Effector memory CD8-positive, alpha-beta T cell (primary cell): ENCODE results near the gene CFAP299.

Source experiments
- ATAC-seq: fragments of 150-1000 bp; cut with Tn5 transposase; replicated peaks from 2 replicates; pipeline ENCODE4 v1.10.0; 2021; ENCODE audit warnings: mild to moderate bottlenecking, moderate library complexity
- DNase-seq, 3 experiments: peaks; one replicate each; pipeline ENCODE4 v3.0.0; 2021
- H3K27ac Mint-ChIP-seq, 2 donors: one replicate each; pipeline ENCODE4 v1.8.0; 2022; ENCODE audit warnings: mild to moderate bottlenecking in 2 of 2, mixed read lengths in 2 of 2, moderate library complexity in 2 of 2
- H3K27me3 Mint-ChIP-seq, 2 donors: one replicate each; pipeline ENCODE4 v1.8.0; 2022; ENCODE audit warnings: mixed read lengths in 2 of 2
- H3K36me3 Mint-ChIP-seq: one replicate; pipeline ENCODE4 v1.8.0; 2022; ENCODE audit warnings: mild to moderate bottlenecking, moderate library complexity, mixed read lengths; ENCODE audit not compliant: insufficient read depth
- H3K4me1 Mint-ChIP-seq, 2 donors: one replicate each; pipeline ENCODE4 v1.8.0; 2022; ENCODE audit warnings: low read depth in 2 of 2, mixed read lengths in 2 of 2
- H3K4me3 Mint-ChIP-seq, 2 donors: one replicate each; pipeline ENCODE4 v1.8.0; 2022; ENCODE audit warnings: mild to moderate bottlenecking in 2 of 2, mixed read lengths in 2 of 2, moderate library complexity in 2 of 2
- H3K9me3 Mint-ChIP-seq, 2 donors: one replicate each; pipeline ENCODE4 v1.8.0; 2022; ENCODE audit warnings: mixed read lengths in 2 of 2

The CFAP299 gene

DNA sequence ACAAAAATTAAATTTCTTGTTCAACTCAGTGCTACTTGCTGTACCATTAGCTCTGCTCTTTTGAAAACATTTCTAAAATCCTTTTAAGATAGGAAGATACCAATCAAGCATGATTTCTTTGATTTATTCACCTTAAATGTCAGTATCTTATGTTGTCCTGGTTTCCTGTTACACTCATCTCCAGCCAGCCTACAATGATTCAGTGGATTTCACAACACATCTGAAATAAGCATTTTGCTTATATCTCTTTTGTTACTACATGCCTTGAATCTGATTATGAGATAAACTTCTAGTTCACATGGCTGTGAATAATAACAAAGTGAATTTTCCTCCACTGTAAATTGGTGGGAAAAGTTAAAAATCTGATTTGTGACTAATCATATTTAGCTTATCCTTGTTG lies 582.5 kb downstream of the CFAP299 start:
- H3K27me3 Mint-ChIP-seq, result peaks cover 0 to 7% of the 10 kb centered on the region in 2 donors
- no peak overlapping the region for H3K4me3 Mint-ChIP-seq
- H3K36me3 Mint-ChIP-seq, result no peaks in the 10 kb centered on the region
- H3K4me1 Mint-ChIP-seq, result no peaks in the 10 kb centered on the region
- no peak overlapping the region for H3K27ac Mint-ChIP-seq
- DNase-seq (no peak), ATAC-seq (no peak)
- H3K9me3 Mint-ChIP-seq, result no peaks in the 10 kb centered on the region

DNA sequence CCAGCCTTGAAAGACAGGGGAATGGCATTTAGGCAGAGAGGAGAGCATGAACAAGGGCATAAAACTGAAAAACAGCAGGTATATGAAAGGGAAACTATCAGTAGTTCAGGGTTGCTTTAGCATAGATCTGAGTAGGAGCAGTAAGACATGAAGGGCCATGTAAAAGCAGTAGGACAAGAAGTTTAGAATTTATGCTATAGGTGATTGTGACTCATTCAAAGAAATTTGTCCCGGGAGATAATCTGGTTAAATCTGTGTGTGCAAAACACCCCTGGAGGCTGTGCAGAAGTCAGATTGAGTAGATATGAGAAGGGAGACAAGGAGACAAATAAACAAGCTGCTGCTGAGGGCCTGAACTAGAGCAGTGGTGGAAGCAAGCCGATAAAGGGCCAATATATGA lies 585.9 kb downstream of the CFAP299 start:
- Mint-ChIP-seq H3K4me1 (no peaks in the 10 kb centered on the region), H3K4me3 (no peak overlapping the region), H3K27me3 (peaks cover 0 to 7% of the 10 kb centered on the region in 2 donors), H3K27ac (no peak overlapping the region), H3K9me3 (no peaks in the 10 kb centered on the region), H3K36me3 (no peaks in the 10 kb centered on the region)
- DNase-seq (no peak), ATAC-seq (no peak)

DNA sequence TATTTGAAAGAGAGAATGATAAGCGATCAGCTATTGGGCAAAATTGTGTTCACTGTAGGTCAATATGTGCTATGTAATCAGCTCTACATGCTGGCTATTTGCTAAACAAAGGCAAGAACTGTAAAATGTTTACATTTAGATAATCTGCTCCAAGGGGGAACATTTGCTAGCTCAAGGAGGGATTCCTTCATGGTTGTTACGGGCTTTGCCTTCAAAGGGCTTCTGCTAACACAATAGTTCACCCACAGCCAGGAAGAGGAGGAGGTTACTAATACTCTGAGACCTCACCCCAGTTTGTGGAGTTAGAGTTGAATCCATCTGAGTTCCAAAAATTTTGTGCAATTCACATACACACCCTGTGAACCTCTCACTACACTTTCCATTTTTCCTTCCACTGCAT lies 587.4 kb downstream of the CFAP299 start:
- H3K4me3 Mint-ChIP-seq, result no peak overlapping the region
- DNase-seq (no peak), ATAC-seq (no peak)
- H3K36me3 Mint-ChIP-seq, result no peaks in the 10 kb centered on the region
- no peak overlapping the region for H3K27ac Mint-ChIP-seq
- H3K27me3 Mint-ChIP-seq, result no peaks in the 10 kb centered on the region
- no peaks in the 10 kb centered on the region for H3K4me1 Mint-ChIP-seq
- H3K9me3 Mint-ChIP-seq, result no peaks in the 10 kb centered on the region

DNA sequence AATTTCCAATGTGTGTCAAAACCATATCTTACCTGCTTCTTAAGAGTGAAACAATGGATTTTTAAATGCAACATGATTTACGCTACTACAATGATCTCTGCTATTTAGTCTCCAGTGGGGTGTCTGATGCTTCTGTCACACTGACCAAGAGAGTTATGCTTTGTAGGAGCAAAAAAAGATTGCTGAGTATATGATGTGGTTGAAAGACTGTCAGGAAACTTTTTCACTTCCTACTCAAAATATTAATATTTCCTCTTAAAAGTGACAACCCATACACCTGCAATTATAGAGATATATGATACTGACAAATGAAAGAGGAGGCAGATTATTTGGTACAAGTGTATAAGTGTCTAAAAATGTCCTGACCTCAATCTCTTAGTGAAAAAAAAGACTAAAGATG lies 589.8 kb downstream of the CFAP299 start:
- Mint-ChIP-seq H3K27me3 (no peaks in the 10 kb centered on the region), H3K4me1 (no peaks in the 10 kb centered on the region), H3K27ac (no peak overlapping the region), H3K9me3 (no peaks in the 10 kb centered on the region), H3K36me3 (no peaks in the 10 kb centered on the region), H3K4me3 (no peak overlapping the region)
- ATAC-seq, result no peak
- DNase-seq, result no peak

DNA sequence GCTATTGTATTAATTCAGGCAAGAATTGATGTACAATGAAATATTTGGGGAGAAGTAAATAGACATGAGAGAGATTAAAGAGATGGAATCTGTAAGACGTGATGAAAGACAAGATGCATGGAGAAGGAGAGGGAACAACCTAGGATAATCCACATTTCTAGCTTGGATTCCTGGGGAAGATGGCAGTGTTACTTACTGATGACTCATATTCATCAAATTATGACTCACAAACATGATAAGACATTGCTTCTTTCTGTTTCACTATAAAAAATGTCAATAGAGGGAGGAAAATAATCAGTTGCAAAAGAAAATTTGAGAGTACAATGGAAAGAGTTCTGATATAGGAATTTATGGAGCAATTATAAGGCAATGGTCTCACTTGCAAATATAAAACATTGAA lies 590.9 kb downstream of the CFAP299 start:
- no peak overlapping the region for H3K27ac Mint-ChIP-seq
- no peak overlapping the region for H3K4me3 Mint-ChIP-seq
- no peaks in the 10 kb centered on the region for H3K27me3 Mint-ChIP-seq
- H3K4me1 Mint-ChIP-seq, result no peaks in the 10 kb centered on the region
- ATAC-seq (no peak), DNase-seq (no peak)
- no peaks in the 10 kb centered on the region for H3K36me3 Mint-ChIP-seq
- H3K9me3 Mint-ChIP-seq, result no peaks in the 10 kb centered on the region

DNA sequence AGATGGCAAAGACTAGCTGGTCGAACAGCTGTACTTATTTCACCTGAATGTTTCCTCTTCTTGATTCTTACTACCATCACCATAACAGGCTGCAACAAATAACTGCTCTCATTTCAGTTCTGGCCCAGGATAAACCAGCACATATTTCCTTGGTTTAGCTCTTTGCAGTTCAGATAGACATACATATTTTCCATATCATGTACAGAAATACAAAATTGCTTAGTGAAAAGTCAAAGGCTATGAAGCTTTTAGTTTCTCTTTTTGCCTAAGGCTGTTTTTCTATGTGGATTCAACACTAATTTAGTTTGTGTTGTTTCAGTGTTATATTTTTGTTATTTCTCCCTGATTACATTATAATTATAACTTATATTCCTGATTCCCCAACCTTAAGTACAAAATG lies 591.4 kb downstream of the CFAP299 start:
- Mint-ChIP-seq H3K27me3 (no peaks in the 10 kb centered on the region), H3K4me1 (no peaks in the 10 kb centered on the region), H3K27ac (no peak overlapping the region), H3K4me3 (no peak overlapping the region), H3K9me3 (no peaks in the 10 kb centered on the region), H3K36me3 (no peaks in the 10 kb centered on the region)
- no peak for ATAC-seq
- DNase-seq, result no peak

DNA sequence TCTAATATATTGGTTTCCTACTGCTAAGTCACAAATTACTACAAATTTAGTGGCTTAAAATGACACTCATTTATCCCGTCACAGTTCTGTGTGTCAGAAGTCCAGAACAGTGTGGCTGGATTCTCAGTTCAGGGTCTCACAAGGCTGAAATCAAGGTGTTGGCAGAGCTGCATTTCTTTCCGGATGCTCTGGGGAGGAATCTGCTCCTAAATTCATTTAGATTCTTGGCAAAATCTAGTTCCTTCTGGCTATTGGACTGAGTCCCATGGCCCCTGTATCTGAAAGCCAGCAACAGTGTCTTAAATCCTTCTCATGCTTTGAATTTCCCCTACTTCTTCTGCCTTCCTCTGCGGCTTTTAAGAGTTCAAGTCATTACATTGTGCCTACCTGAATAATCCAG lies 591.9 kb downstream of the CFAP299 start:
- ATAC-seq (no peak), DNase-seq (no peak)
- H3K27me3 Mint-ChIP-seq, result no peaks in the 10 kb centered on the region
- no peak overlapping the region for H3K4me3 Mint-ChIP-seq
- H3K4me1 Mint-ChIP-seq, result no peaks in the 10 kb centered on the region
- H3K9me3 Mint-ChIP-seq, result no peaks in the 10 kb centered on the region
- no peaks in the 10 kb centered on the region for H3K36me3 Mint-ChIP-seq
- H3K27ac Mint-ChIP-seq, result no peak overlapping the region

DNA sequence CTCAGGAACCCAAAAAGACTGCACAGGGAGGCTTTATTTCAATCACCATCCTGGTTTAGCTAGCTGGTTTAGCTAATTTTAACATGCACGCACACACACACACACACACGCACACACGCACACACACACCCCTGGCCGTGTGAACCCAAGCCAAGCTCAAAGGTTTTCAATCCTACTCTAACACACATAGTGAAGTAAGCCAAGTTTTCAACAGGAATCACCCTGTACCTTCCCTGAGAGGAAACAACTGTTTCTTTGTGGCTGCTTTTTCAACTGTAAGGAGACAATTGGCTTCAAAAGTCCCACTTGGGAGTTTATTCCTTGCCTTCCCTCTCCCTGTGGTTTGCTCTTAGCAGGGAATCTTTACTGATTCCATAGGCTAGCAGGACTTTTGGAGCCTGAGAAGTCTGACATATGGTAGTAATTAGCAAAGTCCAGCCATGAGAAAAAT lies 596.1 kb downstream of the CFAP299 start:
- Mint-ChIP-seq H3K4me3 (no peak overlapping the region), H3K4me1 (no peaks in the 10 kb centered on the region), H3K27me3 (no peaks in the 10 kb centered on the region), H3K36me3 (no peaks in the 10 kb centered on the region), H3K27ac (no peak overlapping the region), H3K9me3 (no peaks in the 10 kb centered on the region)
- ATAC-seq (no peak), DNase-seq (no peak)

DNA sequence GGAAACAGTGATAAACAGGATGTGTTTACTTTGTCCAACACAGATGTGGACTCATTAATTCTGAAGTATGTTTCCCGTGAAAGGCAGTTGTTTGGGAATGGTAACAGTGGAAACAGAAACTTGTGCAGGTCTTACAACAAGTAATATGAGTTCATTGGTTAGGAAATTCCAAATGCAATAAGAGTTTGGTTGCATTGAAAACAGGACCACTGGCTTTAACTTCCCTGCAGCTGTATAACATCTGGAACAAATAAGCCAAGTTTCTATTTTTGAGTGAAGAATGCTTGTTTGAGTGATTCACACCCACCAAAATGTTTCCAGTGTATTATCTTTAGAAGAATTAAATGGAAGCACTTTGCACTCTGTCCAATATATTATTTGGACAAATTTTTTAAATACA lies 612.6 kb downstream of the CFAP299 start:
- no peak for DNase-seq
- Mint-ChIP-seq H3K9me3 (no peaks in the 10 kb centered on the region), H3K4me1 (no peaks in the 10 kb centered on the region), H3K36me3 (no peaks in the 10 kb centered on the region), H3K27me3 (peaks cover 9 to 24% of the 10 kb centered on the region in 2 donors), H3K27ac (no peak overlapping the region), H3K4me3 (no peak overlapping the region)
- ATAC-seq, result no peak

DNA sequence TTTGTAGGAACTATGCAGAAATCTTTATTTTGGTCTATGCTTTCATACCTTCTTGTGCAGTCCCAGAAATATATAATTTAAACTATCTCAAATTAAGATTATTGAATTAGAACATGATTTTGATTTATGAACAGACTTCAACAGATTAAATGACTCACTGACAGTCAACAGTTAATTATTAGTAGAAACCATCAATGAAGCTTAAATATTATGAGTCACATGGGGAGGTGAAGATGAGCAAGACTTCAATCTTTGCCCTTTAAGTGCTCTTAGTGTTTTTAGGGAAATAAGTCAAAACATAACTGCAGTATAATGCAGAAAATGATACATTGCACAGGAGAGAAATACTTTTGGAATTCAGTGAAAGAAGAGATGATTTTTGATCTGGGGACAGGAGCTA lies 613.5 kb downstream of the CFAP299 start:
- DNase-seq (no peak), ATAC-seq (no peak)
- Mint-ChIP-seq H3K4me1 (no peaks in the 10 kb centered on the region), H3K9me3 (no peaks in the 10 kb centered on the region), H3K36me3 (no peaks in the 10 kb centered on the region), H3K27ac (no peak overlapping the region), H3K4me3 (no peak overlapping the region), H3K27me3 (peaks cover 9 to 24% of the 10 kb centered on the region in 2 donors)

DNA sequence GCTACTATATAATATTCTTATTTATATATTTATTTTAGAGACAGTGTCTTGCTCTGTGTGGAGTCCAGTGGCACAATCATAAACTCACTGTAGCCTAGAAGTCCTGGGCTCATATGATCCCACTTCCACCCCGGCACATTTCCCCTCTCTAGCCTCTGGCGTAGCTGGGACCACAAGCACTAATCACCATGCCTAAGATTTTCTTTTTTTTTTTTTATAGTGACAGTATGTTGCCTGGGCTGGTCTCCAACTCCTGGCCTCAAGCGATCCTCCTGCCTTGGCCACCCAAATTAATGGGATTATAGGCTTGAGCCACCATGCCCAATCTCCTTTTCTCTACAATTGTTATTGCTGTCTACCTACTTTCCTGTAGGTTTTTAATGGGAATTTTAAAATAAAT lies 620.9 kb downstream of the CFAP299 start:
- Mint-ChIP-seq H3K36me3 (no peaks in the 10 kb centered on the region), H3K4me1 (no peaks in the 10 kb centered on the region), H3K9me3 (no peaks in the 10 kb centered on the region), H3K4me3 (no peak overlapping the region), H3K27me3 (peaks cover 0 to 3% of the 10 kb centered on the region in 2 donors), H3K27ac (no peak overlapping the region)
- DNase-seq, result no peak
- ATAC-seq, result no peak

DNA sequence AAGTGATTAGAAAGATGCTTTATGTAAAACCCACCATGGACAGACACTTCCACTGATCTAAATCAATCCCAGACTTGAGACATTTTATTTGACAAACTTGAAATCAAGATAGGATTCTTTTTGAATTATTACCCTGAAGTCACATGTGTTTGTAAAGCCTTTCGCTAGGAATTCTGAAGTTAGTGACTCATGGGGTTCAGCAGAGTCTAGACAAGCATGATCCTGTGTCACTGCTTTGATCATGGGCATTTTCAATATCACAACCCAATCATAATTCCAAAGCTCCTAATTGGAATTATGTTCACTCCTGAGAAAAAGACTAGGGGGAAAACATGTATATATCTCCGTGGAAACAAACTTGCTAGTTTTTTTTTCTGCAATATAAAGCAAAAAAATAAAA lies 627.5 kb downstream of the CFAP299 start:
- Mint-ChIP-seq H3K9me3 (no peaks in the 10 kb centered on the region), H3K4me3 (no peak overlapping the region), H3K4me1 (no peaks in the 10 kb centered on the region), H3K27me3 (peaks cover 7 to 15% of the 10 kb centered on the region in 2 donors), H3K27ac (no peak overlapping the region), H3K36me3 (no peaks in the 10 kb centered on the region)
- ATAC-seq (no peak), DNase-seq (no peak)

DNA sequence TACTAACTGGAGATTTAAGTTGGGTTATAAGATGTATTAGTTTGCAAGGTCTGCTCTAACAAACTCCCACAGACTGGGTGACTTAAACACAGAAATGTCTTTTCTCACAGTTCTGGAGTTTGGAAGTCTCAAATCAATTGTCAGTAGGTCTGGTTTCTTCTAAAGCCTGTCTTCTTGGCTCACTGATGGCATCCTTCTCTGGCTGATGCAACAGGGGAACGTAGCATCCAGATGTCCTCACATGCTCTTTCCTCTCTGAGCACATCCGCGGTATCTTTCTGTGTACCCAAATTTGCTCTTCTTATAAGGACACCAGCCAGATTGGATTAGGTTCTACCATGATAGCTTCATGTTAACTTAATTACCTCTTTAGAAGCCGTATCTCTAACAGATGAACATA lies 631.8 kb downstream of the CFAP299 start:
- Mint-ChIP-seq H3K4me1 (no peaks in the 10 kb centered on the region), H3K9me3 (no peaks in the 10 kb centered on the region), H3K27ac (no peak overlapping the region), H3K36me3 (no peaks in the 10 kb centered on the region), H3K27me3 (peaks cover 24 to 25% of the 10 kb centered on the region in 2 donors), H3K4me3 (no peak overlapping the region)
- DNase-seq (no peak), ATAC-seq (no peak)

DNA sequence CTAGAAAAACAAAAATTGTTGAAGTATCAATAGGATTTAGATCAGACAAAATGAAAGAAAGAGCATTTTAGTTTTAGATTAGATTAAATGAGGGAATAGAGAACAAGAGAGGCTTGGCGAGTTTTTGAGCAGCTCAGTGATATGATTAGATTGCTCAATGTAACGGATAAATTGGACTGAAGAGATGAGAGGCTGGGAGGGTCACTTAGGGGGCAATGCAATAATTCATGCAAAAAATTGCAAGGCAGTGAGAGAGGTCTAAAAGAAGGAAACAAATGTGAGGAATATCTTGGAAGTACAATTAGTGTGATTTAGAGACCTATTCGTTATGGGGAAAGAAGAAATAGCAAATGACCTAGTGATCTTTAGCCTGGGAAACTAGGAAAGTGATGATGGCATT lies 644.7 kb downstream of the CFAP299 start:
- Mint-ChIP-seq H3K4me1 (no peaks in the 10 kb centered on the region), H3K27ac (no peak overlapping the region), H3K27me3 (peaks cover 34 to 36% of the 10 kb centered on the region in 2 donors), H3K36me3 (no peaks in the 10 kb centered on the region), H3K9me3 (no peaks in the 10 kb centered on the region), H3K4me3 (no peak overlapping the region)
- ATAC-seq (no peak), DNase-seq (no peak)

DNA sequence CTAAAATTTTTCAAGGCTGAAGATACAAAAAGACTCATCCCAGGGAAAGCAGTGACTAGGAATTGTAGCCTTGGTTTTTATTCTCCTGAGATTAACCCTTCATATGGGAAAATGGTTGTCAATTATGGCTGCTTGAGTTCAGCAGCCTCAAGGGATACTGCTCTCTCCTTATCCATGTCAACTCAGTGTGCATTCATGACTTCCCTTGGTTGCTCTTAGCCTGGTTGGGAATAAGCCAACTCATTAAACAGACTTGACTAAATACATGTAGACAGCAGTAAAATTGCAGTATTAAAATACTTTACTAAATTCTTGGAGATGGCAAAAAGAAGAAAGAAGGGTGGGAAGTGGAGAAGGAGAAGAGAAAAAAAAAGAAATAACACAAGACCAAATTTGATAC lies 650.5 kb downstream of the CFAP299 start:
- DNase-seq (no peak), ATAC-seq (no peak)
- Mint-ChIP-seq H3K4me1 (no peaks in the 10 kb centered on the region), H3K36me3 (no peaks in the 10 kb centered on the region), H3K27ac (no peak overlapping the region), H3K4me3 (no peak overlapping the region), H3K9me3 (no peaks in the 10 kb centered on the region), H3K27me3 (peaks cover 29 to 32% of the 10 kb centered on the region in 2 donors)
